Measurements from ENCODE around the gene ITGB4. TPM values are rescaled to one million over a fixed set of nuclear protein-coding genes. Genes with fewer than 3 reads are reported as not detected.

ITGB4 gene
- total RNA-seq, 1 donor from 2014 or later: 6.6 TPM

DNA sequence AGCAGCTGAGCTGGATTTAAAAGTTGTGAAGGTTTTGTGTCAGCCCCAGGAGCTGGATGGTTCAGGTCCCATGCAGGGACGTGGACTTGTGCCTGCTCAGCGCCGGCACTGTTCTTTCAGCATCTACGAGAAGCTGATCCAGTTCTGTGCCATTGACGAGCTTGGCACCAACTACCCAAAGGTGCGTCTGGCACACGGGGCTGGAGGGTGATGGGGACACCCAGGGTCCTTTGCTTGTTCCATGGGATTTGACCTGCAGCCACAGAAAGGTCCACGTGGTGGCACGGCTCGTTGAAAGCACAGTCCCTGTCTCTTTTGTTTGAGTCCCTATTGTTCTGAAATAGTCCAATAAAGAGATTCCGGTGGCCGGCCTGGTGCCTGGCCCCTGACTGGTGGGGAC, 18.1 kb upstream of the ITGB4 start:
- Mint-ChIP-seq H3K4me1 (ENCODE audit: low read depth, unreplicated experiment) (peaks cover 28% of the 10 kb centered on the region), H3K4me3 (ENCODE audit: unreplicated experiment) (no peak overlapping the region), H3K36me3 (ENCODE audit: low read depth, unreplicated experiment) (peaks cover 55% of the 10 kb centered on the region), H3K27ac (ENCODE audit: unreplicated experiment) (no peak overlapping the region), H3K27me3 (ENCODE audit: low read depth, unreplicated experiment) (no peaks in the 10 kb centered on the region), H3K9me3 (ENCODE audit: unreplicated experiment) (no peaks in the 10 kb centered on the region)
- peaks cover 45% of the 10 kb centered on the region for H3K4me1 ChIP-seq (ENCODE audit: insufficient read depth, low read length)
- no peak overlapping the region for H3K4me2 ChIP-seq (ENCODE audit: low read length)
- peaks cover 5% of the 10 kb centered on the region for H3K79me2 ChIP-seq (ENCODE audit: insufficient read depth, low read length)
- H3K4me3 ChIP-seq (ENCODE audit: insufficient read depth, low read depth, low read length): no peak overlapping the region
- H2AFZ ChIP-seq (ENCODE audit: low read depth, low read length): no peak overlapping the region
- no peaks in the 10 kb centered on the region for H4K20me1 ChIP-seq (ENCODE audit: insufficient read depth, low read length)
- peaks cover 49% of the 10 kb centered on the region for H3K36me3 ChIP-seq (ENCODE audit: insufficient read depth, low read length)
- no peak overlapping the region for H3K9ac ChIP-seq (ENCODE audit: low read length)
- DNase-seq (ENCODE audit: low read depth) (no peak), FAIRE-seq (no peak)
- H3K9me3 ChIP-seq (ENCODE audit: insufficient read depth, low read depth, low read length): no peaks in the 10 kb centered on the region
- no peak for TF ChIP-seq EZH2 (IDR thresholded peaks at IDR 0.05; ENCODE audit: insufficient read depth, low read length)
- TF ChIP-seq, protein P1, sequence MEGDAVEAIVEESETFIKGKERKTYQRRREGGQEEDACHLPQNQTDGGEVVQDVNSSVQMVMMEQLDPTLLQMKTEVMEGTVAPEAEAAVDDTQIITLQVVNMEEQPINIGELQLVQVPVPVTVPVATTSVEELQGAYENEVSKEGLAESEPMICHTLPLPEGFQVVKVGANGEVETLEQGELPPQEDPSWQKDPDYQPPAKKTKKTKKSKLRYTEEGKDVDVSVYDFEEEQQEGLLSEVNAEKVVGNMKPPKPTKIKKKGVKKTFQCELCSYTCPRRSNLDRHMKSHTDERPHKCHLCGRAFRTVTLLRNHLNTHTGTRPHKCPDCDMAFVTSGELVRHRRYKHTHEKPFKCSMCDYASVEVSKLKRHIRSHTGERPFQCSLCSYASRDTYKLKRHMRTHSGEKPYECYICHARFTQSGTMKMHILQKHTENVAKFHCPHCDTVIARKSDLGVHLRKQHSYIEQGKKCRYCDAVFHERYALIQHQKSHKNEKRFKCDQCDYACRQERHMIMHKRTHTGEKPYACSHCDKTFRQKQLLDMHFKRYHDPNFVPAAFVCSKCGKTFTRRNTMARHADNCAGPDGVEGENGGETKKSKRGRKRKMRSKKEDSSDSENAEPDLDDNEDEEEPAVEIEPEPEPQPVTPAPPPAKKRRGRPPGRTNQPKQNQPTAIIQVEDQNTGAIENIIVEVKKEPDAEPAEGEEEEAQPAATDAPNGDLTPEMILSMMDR (IDR thresholded peaks at IDR 0.05; ENCODE audit: insufficient read depth, low read depth, low read length): no peak
- H3K27me3 ChIP-seq (ENCODE audit: insufficient read depth, low read length): no peaks in the 10 kb centered on the region
- H3K27ac ChIP-seq (ENCODE audit: low read depth, low read length): no peak overlapping the region

DNA sequence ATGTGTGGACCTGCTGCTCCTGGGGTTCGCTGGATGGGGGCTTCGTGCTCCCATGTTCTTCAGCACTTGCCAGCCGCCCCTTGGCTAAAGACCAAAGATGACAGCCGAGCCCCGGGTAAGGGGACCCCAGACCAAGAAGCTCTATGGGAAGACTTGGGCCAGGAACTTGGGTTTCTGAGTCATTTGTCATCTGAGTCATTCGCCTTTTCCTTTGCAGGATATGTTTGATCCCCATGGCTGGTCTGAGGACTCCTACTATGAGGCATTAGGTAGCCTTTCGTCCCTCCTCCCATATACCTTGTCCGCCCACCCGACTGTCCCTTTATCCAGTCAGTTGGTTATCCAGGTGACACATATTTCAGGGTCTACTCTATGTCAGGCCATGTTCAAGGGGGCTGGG, 17.7 kb upstream of the ITGB4 start:
- H3K27me3 Mint-ChIP-seq (ENCODE audit: low read depth, unreplicated experiment): no peaks in the 10 kb centered on the region
- H3K27ac Mint-ChIP-seq (ENCODE audit: unreplicated experiment): no peak overlapping the region
- no peak for DNase-seq (ENCODE audit: low read depth)
- no peak for FAIRE-seq
- Histone ChIP-seq H3K79me2 (ENCODE audit: insufficient read depth, low read length) (peaks cover 4% of the 10 kb centered on the region), H4K20me1 (ENCODE audit: insufficient read depth, low read length) (no peaks in the 10 kb centered on the region), H3K9me3 (ENCODE audit: insufficient read depth, low read depth, low read length) (no peaks in the 10 kb centered on the region), H3K27ac (ENCODE audit: low read depth, low read length) (no peak overlapping the region), H2AFZ (ENCODE audit: low read depth, low read length) (no peak overlapping the region), H3K4me2 (ENCODE audit: low read length) (no peak overlapping the region), H3K36me3 (ENCODE audit: insufficient read depth, low read length) (peaks cover 49% of the 10 kb centered on the region), H3K4me1 (ENCODE audit: insufficient read depth, low read length) (peaks cover 43% of the 10 kb centered on the region), H3K27me3 (ENCODE audit: insufficient read depth, low read length) (no peaks in the 10 kb centered on the region), H3K4me3 (ENCODE audit: insufficient read depth, low read depth, low read length) (no peak overlapping the region), H3K9ac (ENCODE audit: low read length) (no peak overlapping the region)
- H3K36me3 Mint-ChIP-seq (ENCODE audit: low read depth, unreplicated experiment): peaks cover 59% of the 10 kb centered on the region
- TF ChIP-seq, protein P1 (IDR thresholded peaks at IDR 0.05; ENCODE audit: insufficient read depth, low read depth, low read length): no peak
- peaks cover 26% of the 10 kb centered on the region for H3K4me1 Mint-ChIP-seq (ENCODE audit: low read depth, unreplicated experiment)
- H3K9me3 Mint-ChIP-seq (ENCODE audit: unreplicated experiment): no peaks in the 10 kb centered on the region
- no peak overlapping the region for H3K4me3 Mint-ChIP-seq (ENCODE audit: unreplicated experiment)

DNA sequence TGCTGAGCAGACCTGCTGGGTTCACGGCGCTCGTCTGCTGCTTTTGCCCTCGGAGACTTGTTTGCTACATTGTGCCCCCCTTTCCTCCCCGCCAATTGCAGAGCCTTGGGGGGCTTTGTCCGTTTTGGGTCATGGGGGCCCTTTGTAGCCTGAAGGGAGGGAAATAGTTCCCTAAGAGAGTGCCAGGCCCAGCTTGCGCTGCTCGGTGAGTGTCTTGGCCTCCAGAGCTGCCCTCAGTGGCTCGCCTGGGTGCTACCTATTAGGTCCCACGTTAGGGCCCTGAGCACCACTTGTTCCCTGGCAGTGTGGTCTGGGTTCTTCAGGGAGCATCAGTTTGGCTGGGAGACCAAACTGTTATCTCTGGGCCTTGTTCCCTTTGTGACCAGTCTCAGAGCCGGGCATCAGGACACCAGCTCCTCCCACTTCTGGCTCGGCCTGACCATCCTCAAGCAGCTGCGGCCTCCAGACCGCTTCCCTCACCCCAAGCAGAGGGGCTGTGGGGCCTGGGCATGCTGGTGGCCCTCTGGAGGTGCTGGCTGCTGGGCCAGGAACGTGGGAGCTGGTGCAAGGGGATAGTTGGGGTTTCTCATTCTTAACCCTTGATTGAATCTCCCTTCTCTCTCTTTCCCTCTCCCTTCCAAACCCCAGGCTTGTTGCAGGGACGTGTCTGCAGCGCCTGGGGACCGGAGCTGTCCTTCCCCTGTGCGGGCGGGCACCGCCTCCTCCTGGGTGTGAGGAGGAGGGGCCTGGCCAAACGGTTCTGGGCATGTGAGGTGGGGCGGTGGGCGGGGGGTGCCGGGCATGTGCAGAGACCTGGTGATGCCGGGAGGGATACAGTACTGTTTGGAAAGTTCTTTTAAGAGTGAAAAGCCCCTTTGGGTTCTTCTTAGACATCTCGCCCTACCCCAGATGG, 16.0 kb upstream of the ITGB4 start:
- Histone ChIP-seq H3K79me2 (ENCODE audit: insufficient read depth, low read length) (no peaks in the 10 kb centered on the region), H3K9ac (ENCODE audit: low read length) (no peak overlapping the region), H4K20me1 (ENCODE audit: insufficient read depth, low read length) (no peaks in the 10 kb centered on the region), H3K27me3 (ENCODE audit: insufficient read depth, low read length) (no peaks in the 10 kb centered on the region), H2AFZ (ENCODE audit: low read depth, low read length) (no peak overlapping the region), H3K4me1 (ENCODE audit: insufficient read depth, low read length) (peaks cover 34% of the 10 kb centered on the region), H3K9me3 (ENCODE audit: insufficient read depth, low read depth, low read length) (no peaks in the 10 kb centered on the region), H3K4me2 (ENCODE audit: low read length) (no peak overlapping the region), H3K27ac (ENCODE audit: low read depth, low read length) (no peak overlapping the region), H3K4me3 (ENCODE audit: insufficient read depth, low read depth, low read length) (no peak overlapping the region), H3K36me3 (ENCODE audit: insufficient read depth, low read length) (peaks cover 49% of the 10 kb centered on the region)
- no peaks in the 10 kb centered on the region for H3K9me3 Mint-ChIP-seq (ENCODE audit: unreplicated experiment)
- H3K4me3 Mint-ChIP-seq (ENCODE audit: unreplicated experiment): no peak overlapping the region
- TF ChIP-seq EZH2 (IDR thresholded peaks at IDR 0.05; ENCODE audit: insufficient read depth, low read length): no peak
- TF ChIP-seq, protein P1 (IDR thresholded peaks at IDR 0.05; ENCODE audit: insufficient read depth, low read depth, low read length): no peak
- H3K36me3 Mint-ChIP-seq (ENCODE audit: low read depth, unreplicated experiment): peaks cover 58% of the 10 kb centered on the region
- no peaks in the 10 kb centered on the region for H3K27me3 Mint-ChIP-seq (ENCODE audit: low read depth, unreplicated experiment)
- H3K27ac Mint-ChIP-seq (ENCODE audit: unreplicated experiment): no peak overlapping the region
- FAIRE-seq: no peak
- DNase-seq (ENCODE audit: low read depth): no peak
- H3K4me1 Mint-ChIP-seq (ENCODE audit: low read depth, unreplicated experiment): peaks cover 18% of the 10 kb centered on the region
